Small intestine (tissue), 7 donors: ENCODE results near the gene GRM2. TPM values are rescaled to one million over a fixed set of nuclear protein-coding genes. Genes with fewer than 3 reads are reported as not detected.
"Not testable (repeated sequence)": the region's sequence is repeated elsewhere in the genome, so short reads cannot be mapped to it uniquely, and the experiment has no call there.

Experiments used
- DNase-seq, 2 donors: peaks; one replicate each; pipeline versions ENCODE4 v3.0.0 to v3.0.0-alpha.2; 2013
- FAIRE-seq: peaks from 2 replicates; lab custom pipeline; 2012; peaks lifted over from hg19 to GRCh38; lab: Jason Lieb, UNC
- H3K27ac ChIP-seq, 3 donors: one replicate each; pipeline ENCODE4 v1.5.1; 2013; ENCODE audit warnings: low read length in 2 of 3, mild to moderate bottlenecking in 2 of 3, control low read depth in 1 of 3, inconsistent platforms in 1 of 3, low read depth in 1 of 3, moderate library complexity in 1 of 3
- H3K27me3 ChIP-seq, 3 donors: one replicate each; pipeline ENCODE4 v1.6.1; 2013; ENCODE audit warnings: low read length in 3 of 3, inconsistent platforms in 1 of 3; ENCODE audit not compliant: control insufficient read depth in 3 of 3, insufficient read depth in 3 of 3
- H3K36me3 ChIP-seq, 3 donors: one replicate each; pipeline ENCODE4 v1.6.1; 2013; ENCODE audit warnings: low read length in 3 of 3, inconsistent platforms in 1 of 3, low read depth in 1 of 3, mild to moderate bottlenecking in 1 of 3, moderate library complexity in 1 of 3; ENCODE audit not compliant: control insufficient read depth in 3 of 3, insufficient read depth in 2 of 3
- H3K4me1 ChIP-seq, 3 donors: one replicate each; pipeline ENCODE4 v1.6.1; 2013; ENCODE audit warnings: low read length in 2 of 3, inconsistent platforms in 1 of 3, low read depth in 1 of 3, mild to moderate bottlenecking in 1 of 3, moderate library complexity in 1 of 3; ENCODE audit not compliant: control insufficient read depth in 3 of 3, insufficient read depth in 2 of 3
- H3K4me3 ChIP-seq, 3 donors: one replicate each; pipeline ENCODE4 v1.5.1; 2013; ENCODE audit warnings: low read length in 3 of 3, control low read depth in 1 of 3, inconsistent platforms in 1 of 3, low read depth in 1 of 3, mild to moderate bottlenecking in 1 of 3, moderate library complexity in 1 of 3
- H3K9me3 ChIP-seq, 2 donors: one replicate each; pipeline ENCODE4 v1.6.1; 2013; ENCODE audit warnings: low read depth in 1 of 2, low read length in 1 of 2; ENCODE audit not compliant: control insufficient read depth in 2 of 2, insufficient read depth in 1 of 2
- WGBS, 3 donors: extraction: QIAGEN DNeasy Blood & Tissue Kit; methylation state at CpG; one replicate each; pipeline ENCODE4 v1.1.7; 2013; 5-methylcytosine and 5-hydroxymethylcytosine counted together
- polyA plus RNA-seq, 4 donors: library from polyadenylated mRNA; stranded (reverse) in 3 of 4; unstranded in 1 of 4; fragments of 200-250 nt in 3 of 4; fragments of 120-200 nt in 1 of 4; gene quantifications; one replicate each; pipeline versions ENCODE4 v1.2.1 to v1.2.3, GENCODE V29; 2013
- donor health status: healthy with polysubstance abuse.
- donor health status: control.
- donor health status: control.
- donor health status: Bipolar disorder and iron deficiency.
- donor health status: healthy.

The GRM2 gene
- polyA plus RNA-seq, 4 donors: 0.07 to 0.18 TPM; not detected in 2

GRCh38 chr3:51750878-51751277 is 44.0 kb downstream of the GRM2 start:
- no peak for FAIRE-seq
- no peak for DNase-seq
- peaks cover 0 to 2% (median 0%) of the 10 kb centered on the region in 3 donors for H3K27me3 ChIP-seq
- peaks cover 0 to 2% of the 10 kb centered on the region in 2 donors for H3K9me3 ChIP-seq
- no peak overlapping the region for H3K4me3 ChIP-seq
- H3K36me3 ChIP-seq: no peaks in the 10 kb centered on the region
- no peak overlapping the region for H3K27ac ChIP-seq
- 85 to 91% (median 90%) methylated on average over 1 of the region's 1 CpG for WGBS, 3 donors
- H3K4me1 ChIP-seq: no peaks in the 10 kb centered on the region

DNA sequence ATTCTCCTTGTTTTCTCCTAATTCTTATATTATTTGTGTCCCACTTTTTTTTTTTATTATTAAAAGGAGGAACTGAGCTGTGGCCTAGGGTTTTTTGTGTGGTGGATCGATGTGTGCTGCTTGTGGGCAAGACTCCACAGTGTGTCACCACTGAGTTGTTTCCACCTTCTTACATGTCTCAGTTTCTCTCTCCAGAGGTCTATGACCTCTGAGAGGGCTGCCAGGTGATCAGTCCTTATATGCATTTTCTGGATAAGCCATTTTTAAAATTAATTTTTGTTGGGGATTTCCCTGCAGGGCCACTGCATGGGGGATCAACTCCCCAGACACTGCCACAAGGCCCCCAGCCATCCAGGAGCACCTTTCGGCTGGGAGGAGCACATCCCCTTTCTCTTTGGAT is 44.4 kb downstream of the GRM2 start:
- peaks cover 0 to 2% (median 0%) of the 10 kb centered on the region in 3 donors for H3K27me3 ChIP-seq
- no peak for FAIRE-seq
- WGBS, 3 donors: 85 to 89% (median 88%) methylated on average over 2 of the region's 2 CpGs

DNA sequence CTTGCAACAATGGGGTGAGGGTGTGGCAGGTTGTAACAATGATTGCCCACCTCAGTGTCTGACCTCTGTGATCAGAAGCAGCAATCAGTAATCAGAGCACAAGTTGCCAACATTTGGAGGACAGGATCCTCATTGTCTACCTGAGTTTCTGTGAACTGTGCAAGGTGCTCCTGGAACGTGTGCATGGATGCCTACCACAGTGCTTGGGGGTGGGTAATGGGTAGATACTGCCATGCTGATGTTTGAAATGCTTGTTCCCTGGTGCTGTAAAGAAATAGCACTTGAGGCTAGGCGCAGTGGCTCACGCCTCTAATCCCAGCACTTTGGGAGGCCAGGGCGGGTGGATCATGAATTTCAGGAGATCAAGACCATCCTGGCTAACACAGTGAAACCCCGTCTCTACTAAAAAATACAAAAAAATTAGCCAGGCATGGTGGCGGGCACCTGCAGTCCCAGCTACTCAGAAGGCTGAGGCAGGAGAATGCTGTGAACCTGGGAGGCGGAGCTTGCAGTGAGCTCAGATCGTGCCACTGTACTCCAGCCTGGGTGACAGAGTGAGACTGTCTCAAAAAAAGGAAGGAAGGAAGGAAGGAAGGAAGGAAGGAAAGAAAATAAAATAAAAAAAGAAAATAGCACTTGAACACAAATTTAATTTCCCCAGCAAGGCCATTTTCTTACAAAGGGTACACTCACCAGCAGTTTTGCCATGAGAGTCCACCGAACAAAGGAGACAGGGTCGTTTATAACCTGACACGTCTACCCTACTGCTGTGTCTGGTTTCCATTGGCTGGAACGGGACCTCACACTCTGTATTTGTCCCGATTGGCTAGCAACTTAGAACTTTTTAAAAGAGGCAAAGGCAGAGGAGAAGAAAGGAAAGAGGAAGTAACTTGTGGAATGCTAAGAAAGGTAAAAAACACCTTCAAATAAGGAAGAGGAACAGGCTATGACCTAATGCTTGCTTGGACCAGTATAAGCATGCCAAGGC is 47.2 kb downstream of the GRM2 start:
- not testable (repeated sequence) for H3K27ac ChIP-seq, H3K4me3 ChIP-seq, FAIRE-seq, H3K27me3 ChIP-seq, H3K36me3 ChIP-seq, H3K9me3 ChIP-seq, DNase-seq, H3K4me1 ChIP-seq
- 69 to 76% (median 74%) methylated on average over 13 of the region's 13 CpGs for WGBS, 3 donors

More for the DNA sequence above, 44.4 kb downstream of the GRM2 start:
- no peaks in the 10 kb centered on the region for H3K36me3 ChIP-seq
- no peaks in the 10 kb centered on the region for H3K4me1 ChIP-seq
- no peak overlapping the region for H3K27ac ChIP-seq
- peaks cover 0 to 5% of the 10 kb centered on the region in 2 donors for H3K9me3 ChIP-seq
- no peak overlapping the region for H3K4me3 ChIP-seq
- no peak for DNase-seq

DNA sequence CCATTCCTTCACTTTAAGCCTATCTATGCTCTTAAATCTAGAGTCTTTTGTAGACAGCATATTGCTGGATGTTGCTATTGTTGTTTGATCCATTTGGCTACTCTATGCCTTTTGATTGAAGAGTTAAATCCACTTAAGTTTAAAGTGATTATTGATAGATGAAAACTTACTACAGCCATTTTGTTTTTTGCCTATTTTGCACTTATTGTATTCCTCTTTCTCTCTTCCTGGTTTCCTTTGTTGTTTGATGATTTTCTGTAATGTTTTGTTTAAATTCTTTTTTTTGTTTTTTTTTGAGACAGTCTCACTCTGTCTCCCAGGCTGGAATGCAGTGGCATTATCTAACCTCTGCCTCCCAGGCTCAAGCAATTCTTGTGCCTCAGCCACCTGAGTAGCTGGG is 52.3 kb downstream of the GRM2 start:
- no peaks in the 10 kb centered on the region for H3K36me3 ChIP-seq
- H3K27ac ChIP-seq: no peak overlapping the region
- FAIRE-seq (no peak), DNase-seq (no peak)
- H3K27me3 ChIP-seq: no peaks in the 10 kb centered on the region
- peaks cover 0 to 26% of the 10 kb centered on the region in 2 donors for H3K9me3 ChIP-seq
- H3K4me1 ChIP-seq: no peaks in the 10 kb centered on the region
- H3K4me3 ChIP-seq: no peak overlapping the region

Other genes starting within 250 kb of the GRM2 start
- 10 to 100 TPM in 2 of 4 donors, 1 to 10 TPM in 2; 4.5 to 20.1 (median 8.0) TPM for gene DCAF1, start 207.1 kb upstream of the GRM2 start, polyA plus RNA-seq
- 1 to 10 TPM; 1.4 to 8.7 (median 3.3) TPM for gene RAD54L2, start 168.3 kb upstream of the GRM2 start, polyA plus RNA-seq
- gene TEX264, start 35.8 kb upstream of the GRM2 start, polyA plus RNA-seq: 10 to 100 TPM; 56.0 to 85.7 (median 67.3) TPM
- gene IQCF6, start 72.2 kb downstream of the GRM2 start, polyA plus RNA-seq: not detected
- gene IQCF2, start 154.5 kb downstream of the GRM2 start, polyA plus RNA-seq: not detected
- gene IQCF5, start 168.5 kb downstream of the GRM2 start, polyA plus RNA-seq: not detected
- gene IQCF1, start 196.3 kb downstream of the GRM2 start, polyA plus RNA-seq: not detected
- 10 to 100 TPM in 3 of 4 donors, 1 to 10 TPM in 1; 8.9 to 26.0 (median 15.6) TPM for gene RRP9, start 234.8 kb downstream of the GRM2 start, polyA plus RNA-seq
- 10 to 100 TPM; 11.7 to 59.5 (median 35.8) TPM for gene PARP3, start 235.3 kb downstream of the GRM2 start, polyA plus RNA-seq
- gene GPR62, start 248.3 kb downstream of the GRM2 start, polyA plus RNA-seq: under 1 TPM in 2 of 4 donors, not detected in 2; 0.09 to 0.10 TPM